Adrenal gland (tissue), 12 donors: ENCODE data around the gene TNS3. TPM values are rescaled to one million over a fixed set of nuclear protein-coding genes. Genes with fewer than 3 reads are reported as not detected.

Source experiments
- DNase-seq, 7 donors: peaks; one replicate each; pipeline ENCODE4 v3.0.0-alpha.2; 2019 to 2020
- H3K27ac ChIP-seq, 5 donors: fragments of 200-600 bp; sonication (generic) in 4 of 5; 1 replicate in 3 of 5; 2 replicates in 2 of 5; pipeline versions ENCODE4 v1.5.1 to v1.8.0; 2016 to 2020; ENCODE audit warnings: mild to moderate bottlenecking in 1 of 5
- H3K27me3 ChIP-seq: fragments of 200-600 bp; 2 replicates; pipeline ENCODE4 v1.8.0; 2021
- H3K36me3 ChIP-seq, 2 donors: fragments of 200-600 bp; replicated peaks in 1 of 2; 1 replicate in 1 of 2; 2 replicates in 1 of 2; pipeline versions ENCODE4 v1.5.1 to v1.8.0; 2018 to 2022
- H3K4me1 ChIP-seq, 2 donors: fragments of 200-600 bp; replicated peaks in 1 of 2; 1 replicate in 1 of 2; 2 replicates in 1 of 2; pipeline versions ENCODE4 v1.5.1 to v1.8.0; 2018 to 2021
- H3K4me3 ChIP-seq, 4 donors: fragments of 200-600 bp; sonication (generic) in 3 of 4; one replicate each; pipeline ENCODE4 v1.5.1; 2016 to 2018
- H3K9me3 ChIP-seq, 3 donors: fragments of 200-600 bp; sonication (generic) in 1 of 3; replicated peaks in 1 of 3; 1 replicate in 2 of 3; 2 replicates in 1 of 3; pipeline versions ENCODE4 v1.5.1 to v1.8.0; 2016 to 2021
- CTCF ChIP-seq, 6 experiments: fragments of 450-650 bp in 4 of 6; fragments of 200-600 bp in 2 of 6; sonication (generic) in 1 of 6; IDR thresholded peaks; 1 replicate in 5 of 6; 2 replicates in 1 of 6; pipeline versions ENCODE4 v1.5.1 to v1.8.0; 2016 to 2021; ENCODE audit warnings: antibody characterized with exemption in 6 of 6, mild to moderate bottlenecking in 2 of 6, moderate library complexity in 1 of 6
- POLR2A ChIP-seq, 2 donors: fragments of 450-650 bp; IDR thresholded peaks; one replicate each; pipeline ENCODE4 v1.6.1; 2017; ENCODE audit warnings: antibody characterized with exemption in 2 of 2, mild to moderate bottlenecking in 2 of 2, moderate library complexity in 1 of 2
- WGBS, 4 donors: extraction: QIAGEN DNeasy Blood & Tissue Kit in 2 of 4; methylation state at CpG; one replicate each; pipeline versions ENCODE4 v1.1.5 to v1.1.7; 2013 to 2017; 5-methylcytosine and 5-hydroxymethylcytosine counted together
- intact Hi-C, 2 donors: fragments of 100-400 bp; cut with DNase I; formaldehyde crosslinking; loops; one replicate each; pipeline versions ENCODE4 v1.14.1 to v1.15.0; 2022 to 2023
- polyA plus RNA-seq, 3 donors: library from polyadenylated mRNA; stranded (reverse); fragments of 200-250 nt in 2 of 3; fragments of 350-450 nt in 1 of 3; fragmentation: Illumina TruSeq in 1 of 3; extraction: RNeasy Lipid Tissue Mini Kit (QIAGEN cat#74804) in 1 of 3; gene quantifications; one replicate each; pipeline ENCODE4 v1.2.3, GENCODE V29; 2013 to 2014
- total RNA-seq, 9 donors: library from RNA; depleted of rRNA in 4 of 9; stranded (reverse); fragments of >200 nt in 4 of 9; fragments of 120-200 nt in 1 of 9; fragmentation: NEBNext Ultra II Directional in 1 of 9; extraction: Animal tissue kit (Norgen Biotek cat#: 25700) in 1 of 9; gene quantifications; one replicate each; pipeline versions ENCODE4 v1.1.0 to v1.2.4, GENCODE V29; 2013 to 2023
- donor health status: healthy with polysubstance abuse.
- donor health status: Bipolar disorder and iron deficiency.
- donor health status: DM: yes; HTN: yes; CAD: no.
- donor health status: DM: no; HTN: no; CAD: no.
- donor health status: DM: no; HTN: no; CAD: no.
- donor health status: DM: yes; HTN: yes; CAD: no.

The TNS3 gene
- total and polyA plus RNA-seq, 12 donors, result 21.0 to 188 (median 99.8) TPM

GRCh38 chr7:47465191-47465590 is 116.7 kb downstream of the TNS3 start:
- no peak for TF ChIP-seq CTCF (IDR thresholded peaks at IDR 0.05)
- TF ChIP-seq POLR2A (IDR thresholded peaks at IDR 0.05), result peak in 1 of 2 donors; percentile 43
- peak in 6 of 7 donors; percentile 75 to 85 (median 80) for DNase-seq
- H3K9me3 ChIP-seq, result no peaks in the 10 kb centered on the region
- H3K27me3 ChIP-seq, result no peaks in the 10 kb centered on the region
- H3K36me3 ChIP-seq, result no peaks in the 10 kb centered on the region
- 51 to 60% (median 54%) methylated on average over 7 of the region's 7 CpGs for WGBS, 4 donors
- peak overlapping the region; percentile 40 to 92 (median 75) for H3K27ac ChIP-seq
- no peak overlapping the region for H3K4me3 ChIP-seq
- H3K4me1 ChIP-seq, result peaks cover 16 to 39% of the 10 kb centered on the region in 2 donors
- intact Hi-C loops, result no loop called here

- Histone ChIP-seq H3K36me3 (no peaks in the 10 kb centered on the region), H3K27me3 (no peaks in the 10 kb centered on the region), H3K4me1 (peaks cover 16 to 42% of the 10 kb centered on the region in 2 donors), H3K27ac (peak overlapping the region in 3 of 5 donors; percentile 72 to 92 (median 85)), H3K4me3 (no peak overlapping the region), H3K9me3 (no peaks in the 10 kb centered on the region)
- intact Hi-C loops, result no loop called here
- 86 to 97% (median 96%) methylated on average over 8 to 9 of the region's 9 CpGs for WGBS, 4 donors
- TF ChIP-seq POLR2A (IDR thresholded peaks at IDR 0.05), result no peak
- TF ChIP-seq CTCF (IDR thresholded peaks at IDR 0.05), result no peak
- no peak for DNase-seq
Measured at GRCh38 chr7:47464266-47464665, 117.6 kb downstream of the TNS3 start.

GRCh38 chr7:47461746-47462145 is 120.2 kb downstream of the TNS3 start:
- H3K4me3 ChIP-seq, result no peak overlapping the region
- TF ChIP-seq POLR2A (IDR thresholded peaks at IDR 0.05), result no peak
- no peak for TF ChIP-seq CTCF (IDR thresholded peaks at IDR 0.05)
- 92 to 97% (median 94%) methylated on average over 4 of the region's 4 CpGs for WGBS, 4 donors
- H3K4me1 ChIP-seq, result peaks cover 29 to 62% of the 10 kb centered on the region in 2 donors
- DNase-seq, result no peak
- H3K9me3 ChIP-seq, result no peaks in the 10 kb centered on the region
- H3K27me3 ChIP-seq, result no peaks in the 10 kb centered on the region
- no peaks in the 10 kb centered on the region for H3K36me3 ChIP-seq
- H3K27ac ChIP-seq, result no peak overlapping the region
- intact Hi-C loops, result no loop called here

GRCh38 chr7:47461161-47461560 is 120.8 kb downstream of the TNS3 start:
- no peaks in the 10 kb centered on the region for H3K9me3 ChIP-seq
- DNase-seq, result peak in 6 of 7 donors; percentile 43 to 82 (median 69)
- no peaks in the 10 kb centered on the region for H3K27me3 ChIP-seq
- peak overlapping the region in 2 of 5 donors; percentile 22 to 60 for H3K27ac ChIP-seq
- TF ChIP-seq CTCF (IDR thresholded peaks at IDR 0.05) (no peak), POLR2A (IDR thresholded peaks at IDR 0.05) (no peak)
- intact Hi-C loops, result no loop called here
- WGBS, 4 donors, result 46 to 77% (median 65%) methylated on average over 2 to 4 of the region's 4 CpGs
- no peak overlapping the region for H3K4me3 ChIP-seq
- H3K36me3 ChIP-seq, result no peaks in the 10 kb centered on the region
- H3K4me1 ChIP-seq, result peaks cover 29 to 56% of the 10 kb centered on the region in 2 donors
